ENCODE measurements around the gene SURF6.
A peak's percentile ranks its signal among the peaks of the same experiment; 100 is the strongest.
"Not testable (repeated sequence)": the region's sequence is repeated elsewhere in the genome, so short reads cannot be mapped to it uniquely, and the experiment has no call there.

The SURF6 gene

DNA sequence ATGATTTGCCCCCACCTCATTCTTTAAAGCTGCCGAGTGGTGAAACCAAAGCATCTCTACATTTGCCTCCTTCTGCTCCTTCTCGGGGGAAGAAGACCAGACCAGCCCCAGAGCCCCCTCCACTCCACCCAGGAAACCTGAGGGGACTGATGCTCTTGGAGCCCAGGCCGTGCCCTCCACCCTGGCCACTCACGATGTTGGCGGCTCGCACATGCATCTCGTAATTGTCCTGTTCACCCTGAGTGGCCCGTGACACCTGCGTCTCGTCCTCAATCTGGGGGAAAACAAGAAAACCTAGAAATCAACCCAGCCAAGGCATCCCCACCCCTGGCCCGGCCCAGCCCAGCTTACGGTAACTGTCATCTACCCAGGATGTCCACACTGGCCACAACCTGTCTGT is 9.0 kb upstream of the SURF6 start:
- ATAC-seq = no peak
- peaks cover 58% of the 10 kb centered on the region for H3K4me1 Mint-ChIP-seq
- no peak for DNase-seq (ENCODE audit: low spot score in 2 of 2)
- H3K4me3 Mint-ChIP-seq = no peak overlapping the region
- no peak overlapping the region for H3K27ac Mint-ChIP-seq
- H3K36me3 Mint-ChIP-seq = peaks cover 84% of the 10 kb centered on the region
- H3K9me3 Mint-ChIP-seq = no peaks in the 10 kb centered on the region

DNA sequence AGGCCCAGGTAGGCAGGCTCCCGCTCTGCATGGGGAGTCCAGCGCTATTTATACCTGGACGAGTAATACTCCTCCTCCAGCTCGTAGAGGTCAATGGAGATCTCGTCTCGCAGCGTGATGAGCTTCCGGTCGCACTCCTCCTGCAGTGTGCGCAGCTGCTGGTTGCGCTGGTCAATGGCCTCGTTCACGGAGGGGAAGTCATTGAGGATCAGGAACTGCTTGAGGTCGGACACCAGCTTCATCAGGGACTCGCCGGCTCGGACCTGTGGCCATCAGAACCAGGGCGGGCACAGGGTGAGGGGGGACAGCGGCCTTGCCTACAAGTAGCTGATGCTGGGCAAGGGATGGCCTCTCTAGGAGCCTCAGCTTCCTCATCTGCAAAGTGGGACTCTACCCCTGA is 8.1 kb upstream of the SURF6 start:
- Mint-ChIP-seq H3K4me3 (no peak overlapping the region), H3K27ac (no peak overlapping the region), H3K36me3 (peaks cover 84% of the 10 kb centered on the region), H3K4me1 (peaks cover 50% of the 10 kb centered on the region), H3K9me3 (no peaks in the 10 kb centered on the region)
- DNase-seq (ENCODE audit: low spot score in 2 of 2) = no peak
- ATAC-seq = no peak

DNA sequence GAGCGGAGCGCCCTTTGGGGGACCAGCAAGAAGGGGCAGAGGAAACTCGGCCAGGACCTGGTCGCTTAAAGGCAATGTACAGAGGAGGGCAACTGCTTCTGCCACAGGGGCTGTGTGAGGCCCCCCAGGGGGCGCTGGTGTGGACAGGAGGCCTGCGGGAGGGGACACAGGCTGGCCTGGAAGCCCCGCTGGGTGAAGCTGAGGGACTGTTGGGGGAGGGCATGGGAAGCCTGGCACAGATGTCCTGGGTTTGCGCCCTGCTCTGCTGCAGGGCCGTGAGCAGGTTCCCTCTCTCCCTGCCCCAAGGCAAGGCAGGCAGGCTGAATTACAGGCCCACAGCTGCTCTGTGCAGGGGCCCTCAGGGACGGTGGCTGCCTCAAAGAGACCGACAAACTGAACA is 6.6 kb upstream of the SURF6 start:
- H3K9me3 Mint-ChIP-seq = no peaks in the 10 kb centered on the region
- ATAC-seq (peak; percentile 14), DNase-seq (ENCODE audit: low spot score in 2 of 2) (no peak)
- H3K27ac Mint-ChIP-seq = no peak overlapping the region
- H3K36me3 Mint-ChIP-seq = peaks cover 78% of the 10 kb centered on the region
- H3K4me3 Mint-ChIP-seq = no peak overlapping the region
- peaks cover 42% of the 10 kb centered on the region for H3K4me1 Mint-ChIP-seq

GRCh38 chr9:133342069-133342406 is 6.0 kb upstream of the SURF6 start:
- Mint-ChIP-seq H3K4me3 (no peak overlapping the region), H3K36me3 (peaks cover 80% of the 10 kb centered on the region), H3K4me1 (peaks cover 39% of the 10 kb centered on the region), H3K9me3 (no peaks in the 10 kb centered on the region), H3K27ac (peak overlapping the region; percentile 79)
- ATAC-seq = peak; percentile 4
- no peak for DNase-seq (ENCODE audit: low spot score in 2 of 2)

DNA sequence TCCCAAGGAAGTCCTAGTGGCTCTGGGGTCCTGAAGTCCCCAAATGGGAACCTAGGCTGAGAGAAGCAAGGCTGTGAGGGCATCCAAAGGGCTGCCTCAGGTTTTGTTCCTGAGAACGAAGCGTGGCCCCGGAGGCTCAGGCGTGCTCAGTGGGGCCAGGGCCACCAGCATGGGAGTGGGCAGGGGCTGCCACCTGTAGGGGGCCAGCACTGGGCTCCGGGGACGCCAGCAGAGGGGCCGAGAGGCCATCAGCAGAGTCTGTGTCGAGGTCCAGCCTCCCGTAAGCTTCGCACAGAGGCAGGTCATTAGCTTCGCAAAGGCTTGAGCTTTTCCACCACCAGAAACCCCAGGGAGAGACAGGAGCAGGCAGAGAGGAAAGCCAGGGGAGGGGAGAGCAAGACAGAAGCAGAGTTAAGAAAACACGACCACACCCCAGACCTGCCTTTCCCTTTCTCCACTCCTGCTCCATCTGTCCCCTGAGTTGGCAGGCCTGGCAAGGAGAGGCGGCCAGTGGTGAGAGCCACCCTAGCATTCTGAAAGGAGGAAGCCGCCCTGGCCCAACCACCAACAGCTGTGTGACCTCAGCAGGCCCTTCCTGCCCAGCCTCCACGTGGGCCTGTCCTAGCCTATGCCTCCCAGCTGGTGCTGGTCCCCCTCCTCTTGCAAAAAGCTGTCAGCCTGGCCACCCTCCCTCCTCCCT is 5.5 kb upstream of the SURF6 start:
- no peaks in the 10 kb centered on the region for H3K9me3 Mint-ChIP-seq
- H3K36me3 Mint-ChIP-seq = peaks cover 80% of the 10 kb centered on the region
- no peak overlapping the region for H3K4me3 Mint-ChIP-seq
- H3K4me1 Mint-ChIP-seq = peaks cover 37% of the 10 kb centered on the region
- peak; percentile 11 for ATAC-seq
- peak overlapping the region; percentile 79 for H3K27ac Mint-ChIP-seq
- no peak for DNase-seq (ENCODE audit: low spot score in 2 of 2)

DNA sequence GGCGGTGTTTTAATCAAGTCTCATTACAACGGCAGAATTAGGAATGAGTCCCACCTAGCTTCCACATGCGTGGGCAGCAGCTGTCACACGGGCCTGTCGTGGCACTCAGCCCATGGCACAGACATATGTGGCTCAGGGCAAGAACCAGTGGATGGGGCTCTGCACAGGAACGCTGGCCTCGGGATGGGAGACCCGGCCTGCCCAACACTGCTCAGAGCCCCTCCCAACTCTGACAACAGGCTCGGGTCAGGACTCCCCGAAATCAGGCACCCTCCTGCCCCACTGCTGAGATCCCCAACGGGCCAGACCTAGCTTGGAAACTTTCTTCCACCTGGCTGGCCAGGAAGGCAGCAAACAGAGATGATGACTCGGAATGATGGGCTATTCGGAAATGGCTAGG is 4.9 kb upstream of the SURF6 start:
- H3K9me3 Mint-ChIP-seq = no peaks in the 10 kb centered on the region
- peaks cover 37% of the 10 kb centered on the region for H3K4me1 Mint-ChIP-seq
- no peak overlapping the region for H3K4me3 Mint-ChIP-seq
- peak overlapping the region; percentile 79 for H3K27ac Mint-ChIP-seq
- H3K36me3 Mint-ChIP-seq = peaks cover 80% of the 10 kb centered on the region
- ATAC-seq (no peak), DNase-seq (ENCODE audit: low spot score in 2 of 2) (no peak)

GRCh38 chr9:133340256-133340655 is 4.3 kb upstream of the SURF6 start:
- no peak overlapping the region for H3K4me3 Mint-ChIP-seq
- ATAC-seq (no peak), DNase-seq (ENCODE audit: low spot score in 2 of 2) (no peak)
- peaks cover 43% of the 10 kb centered on the region for H3K4me1 Mint-ChIP-seq
- H3K36me3 Mint-ChIP-seq = peaks cover 84% of the 10 kb centered on the region
- peak overlapping the region; percentile 79 for H3K27ac Mint-ChIP-seq
- no peaks in the 10 kb centered on the region for H3K9me3 Mint-ChIP-seq

- no peak for DNase-seq (ENCODE audit: low spot score in 2 of 2)
- Mint-ChIP-seq H3K4me3 (no peak overlapping the region), H3K4me1 (peaks cover 46% of the 10 kb centered on the region), H3K27ac (peak overlapping the region; percentile 79), H3K36me3 (peaks cover 86% of the 10 kb centered on the region), H3K9me3 (no peaks in the 10 kb centered on the region)
- no peak for ATAC-seq
Observed at GRCh38 chr9:133339641-133340040, 3.7 kb upstream of the SURF6 start.

DNA sequence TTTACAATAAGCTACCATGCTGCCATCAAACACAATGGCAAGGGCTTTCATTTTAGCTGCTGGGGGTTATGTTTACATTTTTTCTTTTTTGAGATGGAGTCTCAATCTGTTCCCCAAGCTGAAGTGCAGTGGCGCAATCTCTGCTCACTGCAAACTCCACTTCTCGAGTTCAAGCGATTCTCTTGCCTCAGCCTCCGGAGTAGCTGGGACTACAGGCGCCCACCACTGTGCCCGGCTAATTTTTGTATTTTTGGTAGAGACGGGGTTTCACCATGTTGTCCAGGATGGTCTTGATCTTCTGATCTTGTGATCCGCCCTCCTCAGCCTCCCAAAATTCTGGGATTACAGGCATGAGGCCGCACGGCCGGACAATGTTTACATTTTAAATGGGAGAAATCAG is 1.1 kb downstream of the SURF6 start:
- Mint-ChIP-seq H3K27ac (peak overlapping the region; percentile 93), H3K36me3 (peaks cover 94% of the 10 kb centered on the region), H3K4me1 (peaks cover 43% of the 10 kb centered on the region), H3K4me3 (peak overlapping the region; percentile 90)
- ATAC-seq; DNase-seq (ENCODE audit: low spot score in 2 of 2); H3K9me3 Mint-ChIP-seq: not testable (repeated sequence)

GRCh38 chr9:133334161-133334560 is 1.8 kb downstream of the SURF6 start:
- DNase-seq (ENCODE audit: low spot score in 2 of 2) (no peak), ATAC-seq (no peak)
- Mint-ChIP-seq H3K4me3 (peak overlapping the region; percentile 90), H3K9me3 (no peaks in the 10 kb centered on the region), H3K4me1 (peaks cover 44% of the 10 kb centered on the region), H3K36me3 (peaks cover 92% of the 10 kb centered on the region), H3K27ac (peak overlapping the region; percentile 93)

DNA sequence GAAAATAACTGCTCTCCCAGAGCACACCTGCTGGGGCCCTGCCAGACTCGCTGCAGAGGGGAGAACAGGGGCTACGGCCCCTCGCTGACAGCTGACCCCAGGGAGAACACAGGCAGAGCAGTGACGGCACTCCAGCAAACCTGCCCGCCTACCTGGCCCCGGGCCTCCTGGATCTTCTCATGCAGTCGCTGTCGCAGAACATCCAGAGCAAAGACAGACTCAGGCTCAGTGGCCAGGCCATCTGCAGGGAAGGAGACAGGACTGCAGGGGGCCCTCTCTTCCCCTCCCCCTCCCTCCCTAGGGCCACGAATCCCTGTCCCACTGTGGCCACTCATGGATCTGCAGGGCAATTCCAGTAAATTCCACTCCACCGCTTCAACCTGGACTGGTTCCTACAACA is 2.4 kb downstream of the SURF6 start:
- Mint-ChIP-seq H3K27ac (no peak overlapping the region), H3K4me3 (no peak overlapping the region), H3K4me1 (peaks cover 50% of the 10 kb centered on the region), H3K36me3 (peaks cover 92% of the 10 kb centered on the region), H3K9me3 (no peaks in the 10 kb centered on the region)
- DNase-seq (ENCODE audit: low spot score in 2 of 2) (no peak), ATAC-seq (no peak)

- Mint-ChIP-seq H3K27ac (peak overlapping the region; percentile 17), H3K4me3 (no peak overlapping the region), H3K4me1 (peaks cover 49% of the 10 kb centered on the region), H3K36me3 (peaks cover 98% of the 10 kb centered on the region), H3K9me3 (no peaks in the 10 kb centered on the region)
- no peak for ATAC-seq
- DNase-seq (ENCODE audit: low spot score in 2 of 2) = no peak
Observed at GRCh38 chr9:133333011-133333410, 3.0 kb downstream of the SURF6 start.

DNA sequence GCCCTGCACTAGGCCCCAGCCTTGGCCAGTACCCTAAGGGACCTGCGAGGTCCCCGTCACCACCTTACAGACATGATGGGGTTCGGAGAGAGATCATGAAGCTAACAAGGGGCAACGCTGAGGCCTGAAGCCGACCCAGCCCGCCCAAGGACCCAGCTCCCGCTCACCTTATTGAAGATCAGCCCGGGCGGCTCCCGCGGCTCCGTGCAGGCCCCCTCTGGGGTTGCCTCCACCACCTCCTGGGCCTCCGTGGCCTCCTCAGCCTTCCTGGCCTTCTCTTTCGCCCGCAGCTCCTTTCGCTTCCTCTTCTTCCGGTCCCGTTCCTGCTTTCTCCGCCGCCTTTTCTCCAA is 3.6 kb downstream of the SURF6 start:
- ATAC-seq (no peak), DNase-seq (ENCODE audit: low spot score in 2 of 2) (no peak)
- Mint-ChIP-seq H3K36me3 (peaks cover 91% of the 10 kb centered on the region), H3K9me3 (no peaks in the 10 kb centered on the region), H3K4me1 (peaks cover 46% of the 10 kb centered on the region), H3K4me3 (no peak overlapping the region), H3K27ac (peak overlapping the region; percentile 17)

DNA sequence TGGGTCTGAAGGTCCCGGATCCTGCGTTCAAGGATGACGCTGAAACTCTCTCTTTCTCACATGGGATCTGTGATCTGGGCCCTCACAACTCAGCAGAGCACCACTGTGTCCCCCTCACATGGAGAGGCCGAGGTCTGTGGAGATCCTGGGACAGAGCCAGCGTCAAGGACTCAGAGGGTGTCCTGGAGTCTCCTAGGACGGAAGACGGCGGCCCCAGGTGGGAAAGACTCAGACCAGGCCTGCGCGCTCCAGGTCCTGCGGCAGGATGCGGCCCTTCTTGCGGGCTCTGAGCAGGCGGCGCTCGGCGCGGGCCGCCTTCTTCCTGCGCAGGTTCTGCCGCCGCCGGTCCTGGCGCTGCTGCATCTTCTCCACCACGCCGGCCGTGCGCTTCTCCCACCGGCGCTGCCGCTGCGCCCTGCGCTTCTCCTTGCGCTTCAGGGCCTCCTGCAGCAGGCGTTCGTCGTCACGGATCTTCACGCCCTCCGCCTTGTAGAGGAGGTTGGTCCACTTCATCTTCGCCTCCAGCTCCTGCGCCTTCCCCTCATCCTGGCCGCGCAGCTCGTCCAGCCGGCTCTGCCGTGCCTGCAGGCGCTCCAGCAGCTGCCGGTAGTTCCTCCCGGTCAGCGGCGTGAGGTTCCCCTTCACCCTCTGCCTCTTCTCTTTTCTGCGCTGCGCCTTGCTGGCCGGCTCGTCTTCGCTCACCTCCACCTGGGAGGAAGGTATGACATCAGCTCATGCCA is 4.2 kb downstream of the SURF6 start:
- Mint-ChIP-seq H3K4me3 (no peak overlapping the region), H3K4me1 (peaks cover 45% of the 10 kb centered on the region), H3K36me3 (peaks cover 86% of the 10 kb centered on the region), H3K27ac (no peak overlapping the region), H3K9me3 (no peaks in the 10 kb centered on the region)
- ATAC-seq = no peak
- DNase-seq (ENCODE audit: low spot score in 2 of 2) = no peak

- no peak for ATAC-seq
- Mint-ChIP-seq H3K27ac (no peak overlapping the region), H3K4me3 (no peak overlapping the region), H3K36me3 (peaks cover 80% of the 10 kb centered on the region), H3K9me3 (no peaks in the 10 kb centered on the region), H3K4me1 (peaks cover 39% of the 10 kb centered on the region)
- no peak for DNase-seq (ENCODE audit: low spot score in 2 of 2)
Observed at GRCh38 chr9:133331221-133331620, 4.8 kb downstream of the SURF6 start.

Measured in stimulated activated effector memory CD8-positive, alpha-beta T cell treated with anti-CD3 and anti-CD28 coated beads, Interleukin-12 subunit alpha, Interleukin-12 subunit beta, amount 100 ng/mL, for 72 hours (primary cell).